CD4-positive, alpha-beta T cell treated with Interleukin-21 for 1 hour (primary cell): ENCODE measurements around the gene TNC.

ENCODE experiments used
- DNase-seq: peaks from one replicate; pipeline ENCODE4 v3.0.0-alpha.2; 2020

The TNC gene

DNA sequence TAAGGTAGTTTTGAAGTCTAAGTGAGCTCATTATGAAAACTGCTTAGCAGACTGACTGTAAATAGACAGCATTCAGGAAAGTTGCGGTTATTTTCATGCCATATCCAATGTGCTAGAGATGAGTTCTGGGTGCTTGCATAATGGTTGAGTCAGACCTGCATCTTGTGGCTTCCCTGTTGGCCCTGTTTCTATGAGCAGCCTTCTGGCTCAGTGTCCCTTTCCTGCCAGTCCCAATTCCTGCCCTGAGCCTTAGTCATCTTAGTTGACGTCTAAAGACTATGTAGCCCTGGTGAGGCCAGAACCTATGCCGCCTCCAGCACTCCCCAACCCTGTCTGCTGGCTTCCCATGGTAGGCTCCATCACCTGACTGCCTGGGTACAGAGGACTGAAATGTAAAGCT lies 111.3 kb downstream of the TNC start:
- DNase-seq = no peak

GRCh38 chr9:115005322-115005721 lies 112.6 kb downstream of the TNC start:
- DNase-seq = no peak

DNA sequence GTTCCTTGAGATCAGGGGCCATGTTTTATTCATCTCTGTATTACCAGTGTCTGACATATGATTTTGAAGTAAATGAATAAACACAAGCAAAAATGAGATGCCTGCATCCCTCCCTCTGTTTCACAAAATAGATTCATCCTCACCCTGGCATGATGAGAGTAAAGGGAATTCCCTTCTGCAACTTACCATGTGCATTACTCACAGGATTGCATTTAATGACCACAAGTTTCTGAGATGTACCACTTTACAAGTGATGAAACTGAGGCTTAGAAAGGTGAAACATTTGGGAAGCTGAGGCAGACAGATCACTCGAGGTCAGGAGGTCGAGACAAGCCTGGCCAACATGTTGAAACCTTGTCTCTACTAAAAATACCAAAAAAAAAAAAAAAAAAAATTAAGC lies 113.4 kb downstream of the TNC start:
- no peak for DNase-seq

DNA sequence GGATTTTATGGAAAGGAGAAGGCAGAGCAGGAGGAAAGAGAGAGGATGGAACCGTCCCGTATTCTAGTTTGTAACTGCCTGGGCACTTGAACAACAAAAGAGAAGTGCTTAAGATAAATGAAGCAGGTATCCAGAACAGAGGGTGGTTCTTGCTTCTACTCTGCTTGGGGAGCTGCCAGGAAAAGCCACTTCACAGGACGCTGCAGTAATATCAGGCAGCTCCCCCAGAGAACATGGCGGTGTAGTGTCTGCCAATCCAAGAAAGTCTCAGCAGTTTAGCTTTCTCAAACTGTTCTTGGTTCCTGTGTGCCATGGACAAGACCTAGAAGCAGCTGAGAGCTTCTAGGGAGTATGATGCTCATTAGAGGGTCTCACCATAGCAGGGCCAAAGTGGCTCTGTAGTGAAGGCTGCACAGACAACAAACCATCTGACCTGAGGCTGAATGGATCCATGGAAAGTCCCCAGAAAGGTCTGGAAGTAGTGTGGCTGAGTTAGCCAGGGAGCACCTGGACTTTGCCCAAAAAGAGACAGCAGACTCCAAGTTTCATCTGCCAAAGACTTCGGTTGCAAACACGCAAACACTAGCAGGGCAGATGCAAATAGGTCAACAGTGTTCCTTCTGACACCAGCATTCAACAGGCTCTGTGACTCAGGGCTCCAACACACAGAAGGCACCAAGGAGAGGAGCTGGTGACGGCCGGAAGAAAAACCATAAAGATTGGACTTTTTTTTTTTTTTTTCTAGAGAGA lies 115.4 kb downstream of the TNC start:
- no peak for DNase-seq

DNA sequence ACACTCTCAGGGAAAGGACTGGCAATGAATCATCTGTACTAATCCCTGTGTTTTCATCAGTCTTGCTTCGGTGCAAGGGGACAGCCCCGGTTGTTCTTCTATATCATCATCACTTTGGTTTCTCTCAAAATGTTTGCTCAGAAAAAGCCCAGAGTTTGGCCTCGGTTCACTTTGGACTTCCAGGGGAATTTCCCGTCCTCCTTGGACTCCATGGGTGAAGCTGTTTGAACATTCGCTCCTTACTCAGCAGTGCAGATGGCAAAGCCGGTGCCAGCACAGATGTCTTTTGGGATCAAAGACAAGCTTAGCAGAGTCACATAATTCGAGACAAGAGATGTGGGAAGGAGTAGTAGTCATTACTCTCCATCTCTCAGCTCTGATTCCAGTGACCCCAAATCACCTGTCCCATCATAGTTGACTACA lies 117.7 kb downstream of the TNC start:
- DNase-seq = no peak

DNA sequence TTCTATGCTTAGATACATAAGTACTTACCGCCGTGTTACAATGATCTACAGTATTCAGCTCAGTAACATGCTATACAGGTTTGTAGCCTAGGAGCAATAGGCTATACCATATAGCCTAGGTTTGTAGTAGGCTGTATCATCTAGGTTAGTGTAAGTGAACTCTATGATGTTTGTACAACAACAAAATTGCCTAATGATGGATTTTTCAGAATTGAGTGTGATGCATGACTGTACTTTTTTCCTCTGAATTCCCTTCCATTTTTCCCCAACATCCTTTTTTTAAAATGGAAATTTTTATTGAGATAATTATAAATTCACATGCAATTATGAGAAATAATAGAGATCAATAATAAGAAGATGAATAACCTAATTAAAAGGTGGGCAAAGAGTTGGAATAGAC lies 119.6 kb downstream of the TNC start:
- DNase-seq = no peak

- DNase-seq = no peak
These were observed 122.2 kb downstream of the TNC start for GRCh38 chr9:114995681-114996221.

DNA sequence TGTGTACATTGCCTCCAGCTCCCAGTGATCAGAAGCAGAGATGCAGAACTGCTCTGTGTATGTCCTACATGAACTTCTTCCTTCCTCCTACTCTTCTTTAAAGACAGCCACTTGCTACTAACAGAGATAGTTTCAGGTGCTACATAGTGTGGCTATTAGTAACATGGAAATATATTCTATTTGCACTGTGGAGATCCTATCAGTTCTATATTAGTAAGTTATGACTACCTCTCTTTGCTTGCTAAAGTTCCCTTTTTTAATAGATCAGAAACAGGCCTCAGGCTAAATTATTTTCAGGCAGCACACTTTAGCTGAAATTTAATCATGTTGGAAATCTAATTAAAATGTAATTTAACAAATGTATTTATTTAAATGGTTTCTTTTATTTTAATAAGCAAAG lies 123.2 kb downstream of the TNC start:
- DNase-seq = no peak

DNA sequence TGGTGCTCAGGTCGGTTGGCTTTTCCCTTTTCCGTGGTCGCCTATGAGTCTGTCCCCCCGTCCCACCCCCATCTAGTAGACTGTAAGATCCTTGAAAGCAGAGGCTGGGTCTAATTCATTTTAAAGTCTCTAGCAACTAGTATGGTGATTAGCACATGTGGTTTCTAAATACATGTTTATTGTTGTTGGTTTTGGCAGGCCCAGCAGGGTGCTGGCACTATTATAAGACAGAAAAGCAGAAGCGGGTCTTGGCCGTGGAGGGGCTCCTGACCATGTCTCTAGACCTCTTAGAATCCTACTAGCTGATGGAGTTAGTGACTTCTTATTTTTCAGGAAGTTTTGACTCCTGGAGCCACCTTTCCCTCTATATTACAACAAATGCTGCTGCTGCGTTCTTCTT lies 126.1 kb downstream of the TNC start:
- DNase-seq = no peak

GRCh38 chr9:114990901-114991300 lies 127.1 kb downstream of the TNC start:
- DNase-seq = no peak

DNA sequence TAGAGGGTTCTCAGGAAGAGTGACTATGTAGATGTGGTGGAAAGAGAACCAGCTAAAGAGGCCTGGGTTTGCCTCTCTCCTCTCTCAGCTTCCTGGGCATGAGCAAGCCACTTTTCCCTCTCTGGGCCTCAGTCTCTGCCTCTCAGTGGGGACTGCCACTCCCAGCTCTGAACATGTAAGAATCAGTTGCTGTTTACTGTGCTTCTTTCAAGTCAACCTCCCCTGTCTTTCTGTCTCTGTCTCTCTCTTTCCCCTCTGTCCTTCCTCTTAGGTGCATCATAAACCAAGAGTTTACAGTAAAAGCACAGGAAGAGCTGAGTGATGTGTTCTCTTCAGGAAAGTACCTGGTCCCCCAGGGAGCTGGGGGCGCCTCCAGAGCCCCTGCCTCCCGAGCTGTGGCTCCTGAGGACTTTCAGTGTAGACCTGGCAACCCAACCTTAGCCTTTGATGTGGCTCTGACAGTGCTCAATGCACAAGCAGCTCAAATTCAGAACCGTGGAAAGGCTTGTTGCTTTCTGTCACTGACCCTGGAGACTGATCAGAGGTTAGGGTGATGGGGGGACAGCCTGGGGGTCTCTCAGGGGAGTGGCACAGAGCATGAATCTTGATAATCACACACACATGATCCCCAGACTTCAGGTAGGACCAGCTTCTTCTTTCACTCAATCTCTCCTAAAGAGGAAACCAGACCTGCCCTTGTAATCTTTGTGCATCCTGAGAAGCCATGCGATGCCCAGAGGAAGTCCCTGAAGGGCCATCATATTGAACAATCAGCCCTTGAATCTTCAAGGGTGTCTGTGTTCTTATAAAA lies 128.2 kb downstream of the TNC start:
- peak; percentile 54 for DNase-seq

DNA sequence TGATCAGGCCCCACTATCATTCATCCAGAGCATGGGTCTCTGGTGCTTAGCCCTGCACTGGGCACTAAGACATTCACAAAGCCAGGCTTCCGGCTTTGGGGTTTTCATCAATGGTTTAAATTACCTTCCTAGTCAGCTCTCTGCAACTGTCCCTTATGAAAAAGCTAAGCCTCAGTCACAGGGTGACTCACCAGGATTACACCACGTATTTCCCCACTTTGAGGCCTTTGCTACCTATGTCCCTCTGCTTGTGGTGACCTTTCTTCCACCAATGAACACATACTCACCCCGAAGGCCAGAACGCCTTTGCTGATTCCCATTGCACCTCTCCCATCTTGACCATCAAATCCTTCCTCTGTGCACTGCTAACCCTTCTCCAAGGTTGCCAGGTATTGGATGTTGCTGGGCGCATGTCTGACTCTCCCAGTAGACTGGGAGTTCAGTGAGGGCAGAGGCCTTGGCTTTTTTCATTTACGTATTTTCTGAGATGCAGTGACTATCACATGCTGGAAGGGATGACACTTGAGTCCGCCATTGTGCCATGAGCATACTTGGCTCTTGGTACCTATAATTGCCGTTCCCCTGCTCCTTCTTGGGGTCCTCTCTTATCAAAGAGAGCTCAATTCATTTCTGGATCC lies 128.9 kb downstream of the TNC start:
- no peak for DNase-seq

DNA sequence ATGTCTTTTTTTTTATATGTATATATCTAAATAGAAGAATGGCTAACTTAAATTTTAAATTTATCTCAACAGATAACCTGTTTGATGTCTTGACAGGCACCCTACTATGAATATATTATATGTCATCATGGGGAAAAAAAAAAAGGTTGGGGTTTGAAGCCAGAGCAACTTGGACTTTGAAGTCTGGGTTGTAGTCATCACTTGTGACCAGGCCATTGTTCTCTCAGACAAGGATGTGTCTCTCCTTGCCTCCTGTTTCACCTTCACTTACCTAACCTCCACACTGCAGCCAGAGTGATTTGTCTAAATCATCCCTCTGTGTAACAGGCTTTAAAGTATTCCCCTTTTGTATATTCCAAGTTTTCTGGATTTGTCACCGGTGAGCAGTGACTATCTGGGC lies 130.8 kb downstream of the TNC start:
- DNase-seq = no peak

GRCh38 chr9:114985959-114986501 lies 131.9 kb downstream of the TNC start:
- no peak for DNase-seq

- no peak for DNase-seq
These were observed 136.9 kb downstream of the TNC start for GRCh38 chr9:114981063-114981462.

- no peak for DNase-seq
These were observed 144.7 kb downstream of the TNC start for GRCh38 chr9:114973216-114973615.

- DNase-seq = no peak
These were observed 145.3 kb downstream of the TNC start for GRCh38 chr9:114972510-114973136.
